GM18520 (cell line): ENCODE measurements around the gene PCSK5.

Experiments used
- ATAC-seq: cut with Tn5 transposase; IDR thresholded peaks from one replicate; pipeline ENCODE4 v1.9.1; 2021; ENCODE audit not compliant: unreplicated experiment

Gene PCSK5

GRCh38 chr9:75918909-75919308 is 28.4 kb downstream of the PCSK5 start:
- no peak for ATAC-seq

GRCh38 chr9:75921391-75922127 is 31.1 kb downstream of the PCSK5 start:
- ATAC-seq, result no peak

GRCh38 chr9:75926385-75926784 is 35.9 kb downstream of the PCSK5 start:
- ATAC-seq, result no peak

GRCh38 chr9:75927356-75927755 is 36.9 kb downstream of the PCSK5 start:
- no peak for ATAC-seq

GRCh38 chr9:75930190-75930589 is 39.7 kb downstream of the PCSK5 start:
- no peak for ATAC-seq

- ATAC-seq, result no peak
These were observed 40.4 kb downstream of the PCSK5 start for GRCh38 chr9:75930730-75931321.

GRCh38 chr9:75933982-75934381 is 43.5 kb downstream of the PCSK5 start:
- no peak for ATAC-seq

GRCh38 chr9:75935591-75935990 is 45.1 kb downstream of the PCSK5 start:
- ATAC-seq, result no peak

GRCh38 chr9:75937521-75938258 is 47.2 kb downstream of the PCSK5 start:
- ATAC-seq, result no peak

GRCh38 chr9:75938946-75939345 is 48.5 kb downstream of the PCSK5 start:
- ATAC-seq, result no peak

- no peak for ATAC-seq
These were observed 49.2 kb downstream of the PCSK5 start for GRCh38 chr9:75939536-75940111.

- ATAC-seq, result no peak
These were observed 50.6 kb downstream of the PCSK5 start for GRCh38 chr9:75941066-75941465.

GRCh38 chr9:75941577-75942311 is 51.3 kb downstream of the PCSK5 start:
- no peak for ATAC-seq

GRCh38 chr9:75946766-75947165 is 56.3 kb downstream of the PCSK5 start:
- ATAC-seq, result no peak

GRCh38 chr9:75947233-75947632 is 56.8 kb downstream of the PCSK5 start:
- ATAC-seq, result no peak

GRCh38 chr9:75950998-75951397 is 60.5 kb downstream of the PCSK5 start:
- peak; percentile 56 for ATAC-seq

GRCh38 chr9:75953218-75953617 is 62.7 kb downstream of the PCSK5 start:
- ATAC-seq, result no peak

GRCh38 chr9:75956161-75956560 is 65.7 kb downstream of the PCSK5 start:
- no peak for ATAC-seq

GRCh38 chr9:75957116-75957515 is 66.6 kb downstream of the PCSK5 start:
- ATAC-seq, result no peak

- ATAC-seq, result no peak
These were observed 67.8 kb downstream of the PCSK5 start for GRCh38 chr9:75958226-75958625.

- ATAC-seq, result no peak
These were observed 70.1 kb downstream of the PCSK5 start for GRCh38 chr9:75960551-75960950.
